Measurements from ENCODE around the gene PHAF1. TPM values are rescaled to one million over a fixed set of nuclear protein-coding genes. Genes with fewer than 3 reads are reported as not detected.

Gene PHAF1
- total and polyA plus RNA-seq, 12 donors = 7.1 to 12.7 (median 11.5) TPM

DNA sequence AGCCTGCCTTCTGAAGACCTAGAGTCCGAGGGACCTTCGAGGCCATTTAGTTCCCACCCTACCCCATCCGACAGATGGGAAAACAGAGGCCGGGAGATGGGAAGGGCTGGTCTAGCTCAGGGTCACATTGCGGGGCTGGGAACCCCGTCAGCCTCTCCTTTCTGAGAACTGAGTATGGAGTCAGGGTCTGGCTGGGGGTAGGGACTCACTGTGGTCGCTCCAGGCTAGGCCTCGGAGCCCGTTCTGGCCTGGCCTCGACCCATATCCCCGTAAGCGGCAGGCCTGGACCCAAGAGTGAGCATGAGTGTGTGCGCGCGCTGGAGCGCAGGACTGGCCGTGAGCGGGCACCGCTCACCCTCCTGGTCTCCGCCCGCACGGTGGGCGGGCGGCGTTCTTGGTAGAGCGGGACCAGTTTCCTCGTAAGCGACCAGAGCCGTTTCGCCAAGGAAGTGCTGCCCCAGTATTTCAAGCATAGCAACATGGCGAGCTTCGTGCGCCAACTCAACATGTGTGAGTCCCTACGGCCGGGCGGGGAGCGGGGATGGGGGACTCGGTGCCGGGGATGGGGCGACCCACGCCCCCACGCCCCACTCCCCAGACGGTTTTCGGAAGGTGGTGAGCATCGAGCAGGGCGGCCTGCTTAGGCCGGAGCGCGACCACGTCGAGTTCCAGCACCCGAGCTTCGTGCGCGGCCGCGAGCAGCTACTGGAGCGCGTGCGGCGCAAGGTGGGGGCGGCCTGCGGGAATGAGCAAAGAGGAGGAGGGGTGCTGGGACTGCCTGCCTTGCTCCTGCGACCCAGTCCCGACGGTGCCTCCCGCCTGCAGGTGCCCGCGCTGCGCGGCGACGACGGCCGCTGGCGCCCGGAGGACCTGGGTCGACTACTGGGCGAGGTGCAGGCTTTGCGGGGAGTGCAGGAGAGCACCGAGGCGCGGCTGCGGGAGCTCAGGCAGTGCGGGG, 55.7 kb downstream of the PHAF1 start:
- intact Hi-C loops (cut with DNase I) = no loop called here
- ATAC-seq (no peak), DNase-seq (no peak)
- Histone ChIP-seq H3K4me1 (peaks cover 37 to 69% (median 63%) of the 10 kb centered on the region in 9 donors), H3K27ac (peak overlapping the region in 9 of 10 donors; percentile 49 to 85 (median 76)), H3K4me3 (peak overlapping the region; percentile 41 to 55 (median 48)), H3K36me3 (no peaks in the 10 kb centered on the region), H3K9me3 (no peaks in the 10 kb centered on the region), H3K27me3 (peaks cover 0 to 92% (median 24%) of the 10 kb centered on the region in 7 donors)
- WGBS, 2 donors = 22% methylated on average over 62 to 85 of the region's 85 CpGs
- TF ChIP-seq, protein P1, sequence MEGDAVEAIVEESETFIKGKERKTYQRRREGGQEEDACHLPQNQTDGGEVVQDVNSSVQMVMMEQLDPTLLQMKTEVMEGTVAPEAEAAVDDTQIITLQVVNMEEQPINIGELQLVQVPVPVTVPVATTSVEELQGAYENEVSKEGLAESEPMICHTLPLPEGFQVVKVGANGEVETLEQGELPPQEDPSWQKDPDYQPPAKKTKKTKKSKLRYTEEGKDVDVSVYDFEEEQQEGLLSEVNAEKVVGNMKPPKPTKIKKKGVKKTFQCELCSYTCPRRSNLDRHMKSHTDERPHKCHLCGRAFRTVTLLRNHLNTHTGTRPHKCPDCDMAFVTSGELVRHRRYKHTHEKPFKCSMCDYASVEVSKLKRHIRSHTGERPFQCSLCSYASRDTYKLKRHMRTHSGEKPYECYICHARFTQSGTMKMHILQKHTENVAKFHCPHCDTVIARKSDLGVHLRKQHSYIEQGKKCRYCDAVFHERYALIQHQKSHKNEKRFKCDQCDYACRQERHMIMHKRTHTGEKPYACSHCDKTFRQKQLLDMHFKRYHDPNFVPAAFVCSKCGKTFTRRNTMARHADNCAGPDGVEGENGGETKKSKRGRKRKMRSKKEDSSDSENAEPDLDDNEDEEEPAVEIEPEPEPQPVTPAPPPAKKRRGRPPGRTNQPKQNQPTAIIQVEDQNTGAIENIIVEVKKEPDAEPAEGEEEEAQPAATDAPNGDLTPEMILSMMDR (IDR thresholded peaks at IDR 0.05) = no peak

DNA sequence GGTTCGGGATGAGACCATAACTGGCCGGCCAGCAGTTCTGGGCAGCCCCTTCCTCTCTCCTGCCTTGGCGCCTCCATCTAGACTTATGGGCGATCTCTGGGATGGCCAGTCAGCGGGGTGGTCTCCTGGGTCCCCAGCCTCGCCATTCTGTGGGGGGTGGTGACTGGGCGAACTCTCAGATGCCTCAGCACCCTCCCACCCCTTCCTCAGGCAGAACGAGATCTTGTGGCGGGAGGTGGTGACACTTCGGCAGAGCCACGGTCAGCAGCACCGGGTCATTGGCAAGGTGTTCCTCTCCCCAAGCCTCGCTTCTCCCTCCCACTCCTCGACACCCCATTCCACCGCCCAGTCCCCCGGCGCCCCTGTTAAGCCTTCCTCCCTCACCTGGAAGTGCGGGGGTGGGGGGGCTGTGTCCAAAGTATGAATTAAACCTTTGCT, 56.4 kb downstream of the PHAF1 start:
- WGBS, 2 donors = 46 to 47% methylated on average over 16 to 18 of the region's 18 CpGs
- Histone ChIP-seq H3K4me1 (peaks cover 37 to 72% (median 60%) of the 10 kb centered on the region in 9 donors), H3K4me3 (no peak overlapping the region), H3K27ac (no peak overlapping the region), H3K9me3 (no peaks in the 10 kb centered on the region), H3K27me3 (peaks cover 0 to 97% (median 24%) of the 10 kb centered on the region in 7 donors), H3K36me3 (no peaks in the 10 kb centered on the region)
- intact Hi-C loops (cut with DNase I) = no loop called here
- DNase-seq (no peak), ATAC-seq (no peak)
- TF ChIP-seq, protein P1 (IDR thresholded peaks at IDR 0.05) = no peak

DNA sequence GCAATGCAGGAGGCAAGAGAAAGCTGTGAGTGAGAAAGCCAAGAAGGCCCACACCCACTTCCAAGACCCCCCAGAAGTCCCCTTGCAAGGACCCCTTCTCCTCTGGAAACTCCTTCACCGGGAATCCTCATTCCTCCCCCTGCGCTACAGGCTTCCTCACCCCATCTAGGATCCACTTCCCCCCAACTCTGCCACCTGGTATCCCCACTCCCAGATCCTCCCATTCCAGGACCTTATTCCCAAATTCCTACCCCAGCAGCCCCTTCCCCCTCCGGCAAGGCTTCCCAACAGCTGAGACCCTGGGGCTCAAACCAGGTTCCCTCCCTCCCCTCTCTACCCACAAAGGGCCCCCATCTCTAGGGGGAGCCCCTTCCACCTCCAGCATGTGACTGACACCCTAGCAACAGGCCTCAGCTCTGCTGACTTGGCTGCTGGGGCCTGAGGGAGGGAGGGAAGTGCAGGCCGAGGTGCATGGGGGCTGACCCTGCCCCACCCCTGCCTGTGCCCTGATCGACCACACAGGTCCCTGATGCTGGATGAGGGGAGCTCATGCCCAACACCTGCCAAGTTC, 56.9 kb downstream of the PHAF1 start:
- Histone ChIP-seq H3K9me3 (no peaks in the 10 kb centered on the region), H3K27ac (no peak overlapping the region), H3K4me3 (no peak overlapping the region), H3K36me3 (no peaks in the 10 kb centered on the region), H3K4me1 (peaks cover 31 to 72% (median 55%) of the 10 kb centered on the region in 9 donors), H3K27me3 (peaks cover 0 to 91% (median 24%) of the 10 kb centered on the region in 7 donors)
- 81 to 87% methylated on average over 5 of the region's 5 CpGs for WGBS, 2 donors
- DNase-seq (no peak), ATAC-seq (no peak)
- intact Hi-C loops (cut with DNase I) = no loop called here
- TF ChIP-seq, protein P1 (IDR thresholded peaks at IDR 0.05) = no peak

DNA sequence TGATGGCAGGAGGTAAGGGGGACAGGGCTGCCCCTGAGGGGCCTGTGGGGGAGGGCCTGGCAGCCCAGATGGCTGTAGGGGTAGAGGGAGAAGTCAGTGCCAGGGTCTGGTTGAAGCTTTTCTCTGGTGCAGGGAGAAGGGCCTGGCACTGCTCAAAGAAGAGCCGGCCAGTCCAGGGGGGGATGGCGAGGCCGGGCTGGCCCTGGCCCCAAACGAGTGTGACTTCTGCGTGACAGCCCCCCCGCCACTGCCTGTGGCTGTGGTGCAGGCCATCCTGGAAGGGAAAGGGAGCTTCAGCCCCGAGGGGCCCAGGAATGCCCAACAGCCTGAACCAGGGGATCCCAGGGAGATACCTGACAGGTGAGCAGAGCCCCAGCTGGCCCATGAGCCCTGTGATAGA, 57.8 kb downstream of the PHAF1 start:
- ATAC-seq = no peak
- WGBS, 2 donors = 88 to 92% methylated on average over 7 of the region's 7 CpGs
- peaks cover 29 to 69% (median 47%) of the 10 kb centered on the region in 9 donors for H3K4me1 ChIP-seq
- no peak overlapping the region for H3K4me3 ChIP-seq
- H3K9me3 ChIP-seq = no peaks in the 10 kb centered on the region
- intact Hi-C loops (cut with DNase I) = no loop called here
- TF ChIP-seq, protein P1 (IDR thresholded peaks at IDR 0.05) = no peak
- DNase-seq = no peak
- H3K27ac ChIP-seq = no peak overlapping the region
- peaks cover 0 to 82% (median 21%) of the 10 kb centered on the region in 7 donors for H3K27me3 ChIP-seq
- no peaks in the 10 kb centered on the region for H3K36me3 ChIP-seq
